Stomach (tissue), 9 donors: Measurements from ENCODE around the gene C2orf68. TPM values are rescaled to one million over a fixed set of nuclear protein-coding genes. Genes with fewer than 3 reads are reported as not detected.

Experiments used
- DNase-seq, 2 donors: peaks; one replicate each; pipeline versions ENCODE4 v3.0.0 to v3.0.0-alpha.2; 2013 to 2019
- H3K27ac ChIP-seq, 5 donors: fragments of 200-600 bp in 4 of 5; sonication (generic) in 4 of 5; one replicate each; pipeline ENCODE4 v1.5.1; 2013 to 2019; ENCODE audit warnings: mild to moderate bottlenecking in 1 of 5, moderate library complexity in 1 of 5
- H3K27me3 ChIP-seq, 3 donors: fragments of 200-600 bp; sonication (generic); one replicate each; pipeline ENCODE4 v1.5.1; 2017 to 2019; ENCODE audit warnings: mixed run types in 1 of 3
- H3K36me3 ChIP-seq, 4 donors: fragments of 200-600 bp; sonication (generic); 1 replicate in 3 of 4; 2 replicates in 1 of 4; pipeline ENCODE4 v1.5.1; 2016 to 2019
- H3K4me1 ChIP-seq, 4 donors: fragments of 200-600 bp; sonication (generic); one replicate each; pipeline ENCODE4 v1.5.1; 2016 to 2019
- H3K4me3 ChIP-seq, 4 donors: fragments of 200-600 bp; sonication (generic) in 3 of 4; one replicate each; pipeline ENCODE4 v1.5.1; 2016 to 2019; ENCODE audit warnings: mild to moderate bottlenecking in 1 of 4
- H3K9me3 ChIP-seq, 4 donors: fragments of 200-600 bp; sonication (generic); one replicate each; pipeline ENCODE4 v1.5.1; 2016 to 2019
- EP300 ChIP-seq: sonication (generic); formaldehyde crosslinking; IDR thresholded peaks from one replicate; pipeline ENCODE4 v1.6.1; 2017; ENCODE audit warnings: antibody characterized with exemption
- POLR2A ChIP-seq, 4 donors: fragments of 450-650 bp; IDR thresholded peaks; one replicate each; pipeline ENCODE4 v1.6.1; 2016; ENCODE audit warnings: antibody characterized with exemption in 4 of 4, control low read depth in 2 of 4, mild to moderate bottlenecking in 1 of 4, moderate library complexity in 1 of 4
- POLR2AphosphoS5 ChIP-seq, 3 donors: sonication (generic); formaldehyde crosslinking; IDR thresholded peaks; one replicate each; pipeline ENCODE4 v1.6.1; 2016; ENCODE audit warnings: antibody characterized with exemption in 3 of 3
- WGBS, 5 donors: extraction: QIAGEN DNeasy Blood & Tissue Kit in 3 of 5; methylation state at CpG; one replicate each; pipeline versions ENCODE4 v1.1.5 to v1.1.7; 2013 to 2018; 5-methylcytosine and 5-hydroxymethylcytosine counted together
- intact Hi-C: fragments of 100-400 bp; cut with DNase I; formaldehyde crosslinking; loops from one replicate; pipeline ENCODE4 v1.15.1; 2023; ENCODE audit warnings: low total_unique reads
- polyA plus RNA-seq, 3 donors: library from polyadenylated mRNA; stranded (reverse); fragments of 200-250 nt; gene quantifications; one replicate each; pipeline ENCODE4 v1.2.3, GENCODE V29; 2013
- total RNA-seq, 5 donors: library from RNA; depleted of rRNA; stranded (reverse); fragments of >200 nt; gene quantifications; one replicate each; pipeline versions ENCODE4 v1.1.0 to v1.2.3, GENCODE V29; 2014 to 2016
- TF ChIP-seq, protein P1 (sequence below), 7 experiments: fragments of 450-650 bp in 4 of 7; fragments of 200-600 bp in 3 of 7; sonication (generic) in 3 of 7; IDR thresholded peaks; one replicate each; pipeline ENCODE4 v1.5.1; 2016 to 2019; ENCODE audit warnings: antibody characterized with exemption in 7 of 7, control low read depth in 2 of 7, mild to moderate bottlenecking in 1 of 7
- donor health status: healthy with polysubstance abuse.
- donor health status: Bipolar disorder and iron deficiency.
- donor health status: healthy.

Gene C2orf68
- total and polyA plus RNA-seq, 8 donors, result 12.7 to 40.8 (median 20.2) TPM

- 25 to 64% (median 29%) methylated on average over 5 to 16 of the region's 16 CpGs for WGBS, 5 donors
- H3K4me3 ChIP-seq, result peak overlapping the region; percentile 58 to 69 (median 62)
- H3K4me1 ChIP-seq, result peaks cover 53 to 80% (median 74%) of the 10 kb centered on the region in 4 donors
Observed at GRCh38 chr2:85583667-85584353, 28.1 kb downstream of the C2orf68 start.

DNA sequence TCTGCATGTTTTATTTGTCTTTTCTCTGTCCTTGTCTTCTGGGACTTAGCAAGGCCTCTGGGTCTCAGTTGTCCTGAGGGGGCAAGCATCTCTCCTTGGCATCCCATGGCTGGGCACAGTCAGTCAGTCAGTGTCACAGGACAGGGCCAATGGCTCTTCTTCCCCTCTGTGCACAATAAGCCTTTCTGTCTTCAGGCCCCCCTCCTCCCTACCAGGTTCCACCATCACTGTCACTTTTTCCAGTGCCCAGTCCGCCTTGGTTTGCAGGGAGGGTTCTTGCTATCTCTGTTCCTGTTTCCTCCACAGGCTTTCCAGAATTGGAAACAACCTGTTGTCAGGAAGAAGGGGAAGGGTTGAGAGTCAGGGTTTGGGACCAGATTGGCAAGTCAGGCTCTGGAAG, 29.4 kb downstream of the C2orf68 start:
- H3K36me3 ChIP-seq, result peaks cover 0 to 21% (median 8%) of the 10 kb centered on the region in 4 donors
- H3K27me3 ChIP-seq, result no peaks in the 10 kb centered on the region
- peaks cover 54 to 79% (median 72%) of the 10 kb centered on the region in 4 donors for H3K4me1 ChIP-seq
- 47 to 90% (median 71%) methylated on average over 1 of the region's 1 CpG for WGBS, 5 donors
- TF ChIP-seq, protein P1, sequence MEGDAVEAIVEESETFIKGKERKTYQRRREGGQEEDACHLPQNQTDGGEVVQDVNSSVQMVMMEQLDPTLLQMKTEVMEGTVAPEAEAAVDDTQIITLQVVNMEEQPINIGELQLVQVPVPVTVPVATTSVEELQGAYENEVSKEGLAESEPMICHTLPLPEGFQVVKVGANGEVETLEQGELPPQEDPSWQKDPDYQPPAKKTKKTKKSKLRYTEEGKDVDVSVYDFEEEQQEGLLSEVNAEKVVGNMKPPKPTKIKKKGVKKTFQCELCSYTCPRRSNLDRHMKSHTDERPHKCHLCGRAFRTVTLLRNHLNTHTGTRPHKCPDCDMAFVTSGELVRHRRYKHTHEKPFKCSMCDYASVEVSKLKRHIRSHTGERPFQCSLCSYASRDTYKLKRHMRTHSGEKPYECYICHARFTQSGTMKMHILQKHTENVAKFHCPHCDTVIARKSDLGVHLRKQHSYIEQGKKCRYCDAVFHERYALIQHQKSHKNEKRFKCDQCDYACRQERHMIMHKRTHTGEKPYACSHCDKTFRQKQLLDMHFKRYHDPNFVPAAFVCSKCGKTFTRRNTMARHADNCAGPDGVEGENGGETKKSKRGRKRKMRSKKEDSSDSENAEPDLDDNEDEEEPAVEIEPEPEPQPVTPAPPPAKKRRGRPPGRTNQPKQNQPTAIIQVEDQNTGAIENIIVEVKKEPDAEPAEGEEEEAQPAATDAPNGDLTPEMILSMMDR (IDR thresholded peaks at IDR 0.05), result no peak
- TF ChIP-seq POLR2A (IDR thresholded peaks at IDR 0.05), result no peak
- no peak for TF ChIP-seq EP300
- no peak for TF ChIP-seq POLR2AphosphoS5 (IDR thresholded peaks at IDR 0.05)
- intact Hi-C loops, result no loop called here
- H3K27ac ChIP-seq, result peak overlapping the region in 1 of 5 donors; percentile 94
- no peak for DNase-seq
- no peaks in the 10 kb centered on the region for H3K9me3 ChIP-seq
- H3K4me3 ChIP-seq, result no peak overlapping the region

More at GRCh38 chr2:85583667-85584353, 28.1 kb downstream of the C2orf68 start:
- Histone ChIP-seq H3K36me3 (peaks cover 0 to 21% (median 8%) of the 10 kb centered on the region in 4 donors), H3K9me3 (no peaks in the 10 kb centered on the region), H3K27ac (peak overlapping the region; percentile 87 to 94 (median 91)), H3K27me3 (no peaks in the 10 kb centered on the region)
- intact Hi-C loops, result no loop called here
- TF ChIP-seq POLR2AphosphoS5 (IDR thresholded peaks at IDR 0.05) (peak in 1 of 3 donors; percentile 6), EP300 (no peak)
- no peak for DNase-seq

GRCh38 chr2:85580206-85580605, 31.7 kb downstream of the C2orf68 start:
- H3K4me3 ChIP-seq, result no peak overlapping the region
- peaks cover 0 to 21% (median 8%) of the 10 kb centered on the region in 4 donors for H3K36me3 ChIP-seq
- no peaks in the 10 kb centered on the region for H3K27me3 ChIP-seq
- H3K27ac ChIP-seq, result peak overlapping the region in 3 of 5 donors; percentile 79 to 91 (median 90)
- TF ChIP-seq, protein P1 (IDR thresholded peaks at IDR 0.05), result no peak
- TF ChIP-seq POLR2AphosphoS5 (IDR thresholded peaks at IDR 0.05) (no peak), EP300 (no peak), POLR2A (IDR thresholded peaks at IDR 0.05) (no peak)
- H3K4me1 ChIP-seq, result peaks cover 36 to 66% (median 52%) of the 10 kb centered on the region in 4 donors
- intact Hi-C loops, result no loop called here
- WGBS, 5 donors, result 89 to 96% (median 89%) methylated on average over 3 of the region's 3 CpGs
- no peak for DNase-seq
- H3K9me3 ChIP-seq, result no peaks in the 10 kb centered on the region

DNA sequence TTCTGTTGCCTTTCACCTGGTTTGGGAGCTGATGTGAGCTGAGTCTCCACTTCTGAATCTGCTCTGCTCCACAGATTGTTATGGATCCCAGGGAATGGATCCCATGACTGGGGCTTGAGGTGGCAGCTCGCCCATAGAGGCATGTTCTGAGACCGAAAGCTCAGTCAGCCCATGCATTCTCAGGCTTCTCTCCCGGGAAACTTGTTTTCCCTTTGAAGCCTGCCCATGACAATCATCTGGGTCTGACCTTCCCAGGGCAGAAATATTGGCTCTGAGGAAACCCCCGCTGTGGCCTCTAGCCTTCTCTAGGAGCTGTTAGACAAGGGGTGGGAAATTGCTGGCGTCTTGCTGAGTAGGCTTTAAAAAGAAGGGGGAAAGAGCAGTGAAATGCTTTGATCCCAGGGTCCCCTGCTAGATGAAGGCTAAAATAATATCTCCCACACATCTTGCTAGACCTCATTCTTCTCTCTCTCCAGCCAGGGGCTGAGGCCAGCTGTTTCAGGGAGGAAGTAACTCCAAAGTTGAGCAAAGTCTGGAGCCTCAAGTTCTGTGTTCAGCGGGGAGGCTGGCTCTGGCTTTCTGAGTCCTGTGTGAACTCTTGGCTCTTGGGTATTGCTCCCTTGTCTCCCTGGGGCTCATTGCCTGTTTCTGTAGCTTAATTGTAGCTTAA, 32.5 kb downstream of the C2orf68 start:
- H3K4me1 ChIP-seq, result peaks cover 28 to 58% (median 44%) of the 10 kb centered on the region in 4 donors
- no peaks in the 10 kb centered on the region for H3K9me3 ChIP-seq
- peaks cover 0 to 21% (median 8%) of the 10 kb centered on the region in 4 donors for H3K36me3 ChIP-seq
- no peaks in the 10 kb centered on the region for H3K27me3 ChIP-seq
- intact Hi-C loops, result no loop called here
- no peak for TF ChIP-seq EP300
- H3K27ac ChIP-seq, result peak overlapping the region in 4 of 5 donors; percentile 79 to 91 (median 88)
- peak overlapping the region in 3 of 4 donors; percentile 46 to 60 (median 49) for H3K4me3 ChIP-seq
- WGBS, 5 donors, result 47 to 67% (median 59%) methylated on average over 6 of the region's 6 CpGs
- no peak for DNase-seq
